CD4-positive, alpha-beta T cell treated with Interleukin-10 for 1 hour (primary cell): ENCODE data around the gene CATSPERB.
A peak's percentile ranks its signal among the peaks of the same experiment; 100 is the strongest.
"Not testable (repeated sequence)": the region's sequence is repeated elsewhere in the genome, so short reads cannot be mapped to it uniquely, and the experiment has no call there.

Source experiments
- DNase-seq: peaks from one replicate; pipeline ENCODE4 v3.0.0-alpha.2; 2020

CATSPERB gene

DNA sequence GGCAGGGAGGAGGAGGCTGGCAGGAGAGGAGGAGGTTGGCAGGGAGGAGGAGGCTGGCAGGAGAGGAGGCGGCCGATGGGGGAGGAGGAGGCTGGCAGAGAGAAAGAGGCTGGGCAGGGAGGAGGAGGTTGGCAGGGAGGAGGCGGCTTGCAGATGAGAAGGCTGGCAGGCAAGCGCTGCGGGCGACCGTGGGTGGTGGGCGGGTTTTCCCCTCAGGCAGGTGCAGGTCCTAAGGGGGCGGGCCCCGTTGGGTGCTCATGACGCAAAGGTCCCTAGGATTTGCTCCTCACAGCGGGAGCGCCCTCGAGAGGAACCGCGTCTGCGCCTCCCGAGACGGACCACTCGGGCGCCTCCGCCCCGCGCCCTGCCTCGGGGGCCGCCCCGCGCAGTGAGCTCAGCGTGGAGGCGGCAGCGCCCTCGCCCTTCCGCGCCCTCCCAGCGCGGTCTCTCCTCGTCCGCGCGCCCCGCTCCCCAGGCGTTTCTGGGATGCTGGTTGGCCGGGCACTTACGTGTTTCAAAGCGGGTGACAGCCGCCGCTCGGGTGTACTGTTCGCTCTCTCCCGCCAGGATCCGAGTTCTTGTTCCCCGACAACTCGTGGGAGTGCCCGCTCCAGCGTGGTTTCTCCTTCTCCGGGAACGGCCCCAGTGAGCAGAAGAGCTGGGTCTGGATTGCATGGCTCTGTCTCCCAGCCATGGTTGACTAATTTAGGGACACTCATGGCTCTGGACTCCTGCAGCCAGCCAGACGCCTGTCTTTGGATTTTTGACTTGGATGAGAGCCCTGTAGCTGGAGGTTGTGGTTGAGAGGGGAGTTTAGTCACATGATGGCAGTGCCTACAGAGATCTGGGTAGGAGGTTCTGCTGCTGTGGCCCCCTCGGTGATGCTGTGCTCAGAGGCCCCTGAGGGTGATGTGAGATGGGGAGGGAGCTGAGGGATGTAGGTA, 157.7 kb downstream of the CATSPERB start:
- DNase-seq, result peak; percentile 70

- DNase-seq, result no peak
These were observed 158.4 kb downstream of the CATSPERB start for GRCh38 chr14:91573528-91573893.

GRCh38 chr14:91570021-91570420, 161.9 kb downstream of the CATSPERB start:
- no peak for DNase-seq

DNA sequence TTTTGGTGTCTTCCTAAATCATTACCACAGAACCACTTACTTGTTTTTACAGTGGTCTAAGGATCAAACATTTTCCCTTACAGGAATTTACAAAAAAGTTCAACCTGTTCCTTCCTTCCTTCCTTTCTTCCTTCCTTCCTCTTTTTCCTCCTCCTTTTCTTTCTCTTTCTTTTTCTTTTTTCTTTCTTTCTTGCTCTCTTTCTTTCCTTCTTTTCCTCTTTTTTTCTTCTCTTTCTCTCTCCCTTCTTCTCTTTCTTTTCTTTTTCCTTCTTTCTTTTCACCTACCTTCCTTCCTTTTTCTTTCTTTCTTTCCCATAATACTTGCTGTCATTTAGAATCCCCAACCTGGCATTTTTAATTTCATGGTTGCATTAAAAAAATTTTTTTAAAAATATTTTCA, 162.6 kb downstream of the CATSPERB start:
- no peak for DNase-seq

- no peak for DNase-seq
These were observed 163.3 kb downstream of the CATSPERB start for GRCh38 chr14:91568626-91569025.

- DNase-seq, result not testable (repeated sequence)
These were observed 164.1 kb downstream of the CATSPERB start for GRCh38 chr14:91567827-91568226.

- no peak for DNase-seq
These were observed 176.4 kb downstream of the CATSPERB start for GRCh38 chr14:91555531-91555930.

- no peak for DNase-seq
These were observed 177.2 kb downstream of the CATSPERB start for GRCh38 chr14:91554535-91555332.

DNA sequence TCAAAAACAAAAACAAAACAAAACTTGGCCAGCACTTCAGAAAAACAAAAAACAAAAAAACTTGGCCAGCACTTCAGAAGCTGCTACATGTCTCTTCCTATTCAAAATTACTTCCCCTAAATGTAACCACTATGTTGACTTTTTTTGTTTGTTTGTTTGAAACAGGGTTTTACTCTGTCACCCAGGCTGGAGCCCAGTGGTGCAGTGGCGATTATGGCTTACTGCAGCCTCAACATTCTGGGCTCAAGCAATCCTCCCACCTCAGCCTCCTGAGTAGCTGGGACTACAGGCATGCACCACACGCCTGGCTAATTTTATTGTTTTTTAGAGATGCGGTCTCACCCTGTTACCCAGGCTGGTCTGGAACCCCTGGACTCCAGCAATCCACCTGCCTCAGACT, 183.8 kb downstream of the CATSPERB start:
- DNase-seq, result no peak

- DNase-seq, result no peak
These were observed 185.8 kb downstream of the CATSPERB start for GRCh38 chr14:91545946-91546716.

DNA sequence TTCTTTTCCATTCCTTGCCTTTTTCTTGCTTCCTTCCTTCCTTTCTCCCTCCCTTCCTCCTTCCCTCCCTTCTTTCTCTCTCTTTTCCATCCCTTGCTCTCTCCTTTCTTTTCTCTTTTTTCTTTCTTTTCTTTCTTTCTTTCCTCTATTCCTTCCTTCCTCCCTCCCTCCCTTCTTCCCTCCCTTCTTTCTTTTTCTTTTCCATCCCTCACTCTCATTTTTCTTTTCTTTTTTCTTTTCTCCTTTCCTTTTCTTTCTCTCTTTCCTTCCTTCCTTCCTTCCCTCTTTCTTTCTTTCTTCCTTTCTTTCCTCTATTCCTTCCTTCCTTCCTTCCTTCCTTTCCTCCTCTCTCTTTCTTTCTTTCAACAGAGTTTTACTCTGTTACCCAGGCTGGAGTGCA, 186.7 kb downstream of the CATSPERB start:
- no peak for DNase-seq

GRCh38 chr14:91536327-91536726, 195.6 kb downstream of the CATSPERB start:
- no peak for DNase-seq

- DNase-seq, result not testable (repeated sequence)
These were observed 197.8 kb downstream of the CATSPERB start for GRCh38 chr14:91534059-91534458.

DNA sequence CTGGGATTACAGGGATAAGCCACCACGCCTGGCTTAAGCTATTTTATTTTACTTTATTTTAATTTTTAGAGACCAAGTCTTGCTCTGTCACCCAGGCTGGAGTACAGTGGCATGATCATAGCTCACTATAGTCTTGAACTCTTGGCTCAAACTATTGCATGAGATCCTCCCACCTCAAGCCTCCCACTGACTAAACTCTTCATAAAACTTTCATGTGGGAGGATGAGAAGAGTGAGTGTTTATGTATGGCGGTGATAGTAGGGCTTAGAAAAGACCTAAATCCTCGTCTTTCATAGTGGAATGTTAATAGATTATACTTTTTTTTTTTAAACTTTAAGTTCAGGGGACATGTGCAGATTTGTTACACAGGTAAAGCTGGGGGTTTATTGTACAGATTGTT, 198.3 kb downstream of the CATSPERB start:
- DNase-seq, result no peak
